ENCODE results near the gene CHIC2. TPM values are rescaled to one million over a fixed set of nuclear protein-coding genes. Genes with fewer than 3 reads are reported as not detected.

The CHIC2 gene
- polyA plus RNA-seq, 1 donor from 2014 or later, result 58.5 TPM

GRCh38 chr4:54065282-54066087 lies 1.1 kb upstream of the CHIC2 start:
- Histone ChIP-seq H3K9me2 (ENCODE audit: insufficient read depth, low read length) (no peaks in the 10 kb centered on the region), H3K36me3 (ENCODE audit: insufficient read depth, low read length) (no peaks in the 10 kb centered on the region), H2AFZ (ENCODE audit: low read depth, low read length) (no peak overlapping the region), H3K9me3 (ENCODE audit: low read length) (no peaks in the 10 kb centered on the region), H3K4me2 (ENCODE audit: low read length) (peak overlapping the region; percentile 66), H3K4me3 (ENCODE audit: low read length) (peak overlapping the region; percentile 95), H3K27me3 (ENCODE audit: insufficient read depth, low read depth, low read length) (no peaks in the 10 kb centered on the region), H3K9ac (ENCODE audit: low read length) (peak overlapping the region; percentile 66), H3F3A (ENCODE audit: insufficient read depth, low read length, poor library complexity, severe bottlenecking) (no peaks in the 10 kb centered on the region), H3K79me2 (replicated peaks; ENCODE audit: insufficient read depth, low read length) (peaks cover 34% of the 10 kb centered on the region), H3K27ac (ENCODE audit: low read length) (no peak overlapping the region), H4K20me1 (ENCODE audit: insufficient read depth) (no peaks in the 10 kb centered on the region)
- TF ChIP-seq SMC3 (conservative IDR thresholded peaks at IDR 0.05; ENCODE audit: poor library complexity), result no peak
- no peak for TF ChIP-seq RAD21 (conservative IDR thresholded peaks at IDR 0.05)
- no peak for TF ChIP-seq CTCF (IDR thresholded peaks at IDR 0.05; ENCODE audit: poor library complexity, severe bottlenecking)
- TF ChIP-seq EZH2 (IDR thresholded peaks at IDR 0.05; ENCODE audit: borderline replicate concordance, insufficient read depth, low read length, poor library complexity, severe bottlenecking), result no peak
- TF ChIP-seq TAF1 (IDR thresholded peaks at IDR 0.05; ENCODE audit: low read depth), result no peak
- TF ChIP-seq EP300 (conservative IDR thresholded peaks at IDR 0.05; ENCODE audit: poor library complexity, severe bottlenecking), result no peak
- TF ChIP-seq MXI1 (conservative IDR thresholded peaks at IDR 0.05; ENCODE audit: poor library complexity, severe bottlenecking), result no peak

- Histone ChIP-seq H3K4me2 (ENCODE audit: low read length) (peak overlapping the region; percentile 99), H3K4me3 (ENCODE audit: low read length) (peak overlapping the region; percentile 95), H3K27ac (ENCODE audit: low read length) (peak overlapping the region; percentile 85), H3K79me2 (replicated peaks; ENCODE audit: insufficient read depth, low read length) (peaks cover 50% of the 10 kb centered on the region), H4K20me1 (ENCODE audit: insufficient read depth) (no peaks in the 10 kb centered on the region), H2AFZ (ENCODE audit: low read depth, low read length) (peak overlapping the region; percentile 63), H3F3A (ENCODE audit: insufficient read depth, low read length, poor library complexity, severe bottlenecking) (no peaks in the 10 kb centered on the region), H3K9me3 (ENCODE audit: low read length) (no peaks in the 10 kb centered on the region), H3K27me3 (ENCODE audit: insufficient read depth, low read depth, low read length) (no peaks in the 10 kb centered on the region), H3K36me3 (ENCODE audit: insufficient read depth, low read length) (no peaks in the 10 kb centered on the region), H3K9ac (ENCODE audit: low read length) (peak overlapping the region; percentile 94), H3K9me2 (ENCODE audit: insufficient read depth, low read length) (no peaks in the 10 kb centered on the region)
- TF ChIP-seq CTCF (IDR thresholded peaks at IDR 0.05; ENCODE audit: poor library complexity, severe bottlenecking) (no peak), REST (IDR thresholded peaks at IDR 0.05; ENCODE audit: borderline replicate concordance) (no peak), POLR2AphosphoS5 (IDR thresholded peaks at IDR 0.05) (no peak), MXI1 (conservative IDR thresholded peaks at IDR 0.05; ENCODE audit: poor library complexity, severe bottlenecking) (no peak), TAF1 (IDR thresholded peaks at IDR 0.05; ENCODE audit: low read depth) (no peak), SMC3 (conservative IDR thresholded peaks at IDR 0.05; ENCODE audit: poor library complexity) (no peak), EP300 (conservative IDR thresholded peaks at IDR 0.05; ENCODE audit: poor library complexity, severe bottlenecking) (no peak), EZH2 (IDR thresholded peaks at IDR 0.05; ENCODE audit: borderline replicate concordance, insufficient read depth, low read length, poor library complexity, severe bottlenecking) (no peak), RAD21 (conservative IDR thresholded peaks at IDR 0.05) (no peak)
Measured at GRCh38 chr4:54063737-54064316, 578 bp downstream of the CHIC2 start.
